ENCODE data around the gene PLBD2.

Gene PLBD2

DNA sequence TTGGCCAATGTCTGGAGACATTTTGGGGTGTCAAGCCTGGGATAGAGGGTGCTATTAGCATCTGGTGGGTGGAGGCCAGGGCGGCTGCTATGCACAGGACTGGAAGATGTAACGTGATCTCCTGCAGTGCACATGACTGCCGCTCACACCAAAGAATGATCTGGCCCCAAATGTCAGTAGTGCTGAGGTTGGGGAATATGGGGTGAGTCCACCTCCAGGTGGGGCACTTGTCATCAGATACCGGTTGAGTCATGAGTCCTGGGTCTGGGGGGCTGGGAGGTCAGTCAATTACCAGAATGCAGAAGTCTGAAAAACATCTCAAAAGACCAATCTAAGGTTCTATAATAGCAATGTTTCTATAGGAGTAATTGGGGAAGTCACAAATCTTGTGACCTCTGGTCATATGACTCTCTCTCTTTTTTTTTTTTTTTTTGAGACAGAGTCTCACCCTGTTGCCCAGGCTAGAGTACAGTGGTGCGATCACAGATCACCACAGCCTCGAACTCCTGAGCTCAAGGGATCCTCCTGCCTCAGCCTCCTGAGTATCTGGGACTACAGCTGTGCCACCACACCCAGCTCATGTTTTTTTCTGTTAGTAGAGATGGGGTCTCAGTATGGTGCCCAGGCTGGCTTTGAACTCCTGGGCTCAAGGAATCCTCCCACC, 57.8 kb downstream of the PLBD2 start:
- no peak for DNase-seq (ENCODE audit: low read depth)

GRCh38 chr12:113418213-113418879, 60.0 kb downstream of the PLBD2 start:
- DNase-seq (ENCODE audit: low read depth): no peak

GRCh38 chr12:113420996-113421595, 62.7 kb downstream of the PLBD2 start:
- DNase-seq (ENCODE audit: low read depth): no peak

- no peak for DNase-seq (ENCODE audit: low read depth)
Measured at GRCh38 chr12:113422030-113422885, 63.9 kb downstream of the PLBD2 start, which contains the start of gene SDSL. SDSL (plus strand) TSS chr12:113422380; CDS start chr12:113427983, 5,603 bp downstream.

DNA sequence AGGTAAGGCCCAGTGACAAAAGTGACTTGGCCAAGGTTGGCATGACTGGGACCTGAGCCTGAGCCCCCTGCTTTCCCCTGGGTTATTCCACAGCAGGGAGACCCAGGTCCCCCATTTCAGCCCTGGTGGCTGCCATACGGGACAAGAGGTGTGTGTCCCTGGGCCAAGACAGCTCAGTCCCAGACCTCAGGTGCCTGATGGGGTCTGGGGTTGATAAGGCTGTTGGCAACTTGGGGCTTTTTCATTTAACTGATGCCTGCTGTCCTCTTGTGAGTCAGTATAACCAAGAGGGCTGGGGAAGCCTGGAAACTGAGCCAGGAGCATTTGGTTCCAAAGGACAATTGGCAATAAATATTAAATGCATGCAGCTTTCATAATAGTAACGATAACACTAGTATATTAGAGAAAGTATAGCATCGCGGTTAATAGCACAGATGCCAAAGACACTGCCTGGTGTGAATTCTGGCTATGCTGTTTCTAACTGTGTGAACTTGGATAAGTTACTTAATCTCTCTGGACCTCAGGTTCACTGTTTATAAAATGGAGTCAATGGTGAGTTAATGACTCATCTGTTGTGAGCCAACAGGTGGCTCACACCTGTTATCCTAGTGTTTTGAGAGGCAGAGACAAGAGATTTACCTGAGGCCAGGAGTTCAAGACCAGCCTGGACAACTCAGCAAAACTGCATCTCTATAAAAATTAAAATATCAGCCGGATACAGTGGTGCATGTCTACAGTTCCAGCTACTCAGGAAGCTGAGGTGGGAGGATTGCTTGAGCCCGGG, 64.7 kb downstream of the PLBD2 start:
- no peak for DNase-seq (ENCODE audit: low read depth)

GRCh38 chr12:113424456-113424855, 66.1 kb downstream of the PLBD2 start:
- no peak for DNase-seq (ENCODE audit: low read depth)

DNA sequence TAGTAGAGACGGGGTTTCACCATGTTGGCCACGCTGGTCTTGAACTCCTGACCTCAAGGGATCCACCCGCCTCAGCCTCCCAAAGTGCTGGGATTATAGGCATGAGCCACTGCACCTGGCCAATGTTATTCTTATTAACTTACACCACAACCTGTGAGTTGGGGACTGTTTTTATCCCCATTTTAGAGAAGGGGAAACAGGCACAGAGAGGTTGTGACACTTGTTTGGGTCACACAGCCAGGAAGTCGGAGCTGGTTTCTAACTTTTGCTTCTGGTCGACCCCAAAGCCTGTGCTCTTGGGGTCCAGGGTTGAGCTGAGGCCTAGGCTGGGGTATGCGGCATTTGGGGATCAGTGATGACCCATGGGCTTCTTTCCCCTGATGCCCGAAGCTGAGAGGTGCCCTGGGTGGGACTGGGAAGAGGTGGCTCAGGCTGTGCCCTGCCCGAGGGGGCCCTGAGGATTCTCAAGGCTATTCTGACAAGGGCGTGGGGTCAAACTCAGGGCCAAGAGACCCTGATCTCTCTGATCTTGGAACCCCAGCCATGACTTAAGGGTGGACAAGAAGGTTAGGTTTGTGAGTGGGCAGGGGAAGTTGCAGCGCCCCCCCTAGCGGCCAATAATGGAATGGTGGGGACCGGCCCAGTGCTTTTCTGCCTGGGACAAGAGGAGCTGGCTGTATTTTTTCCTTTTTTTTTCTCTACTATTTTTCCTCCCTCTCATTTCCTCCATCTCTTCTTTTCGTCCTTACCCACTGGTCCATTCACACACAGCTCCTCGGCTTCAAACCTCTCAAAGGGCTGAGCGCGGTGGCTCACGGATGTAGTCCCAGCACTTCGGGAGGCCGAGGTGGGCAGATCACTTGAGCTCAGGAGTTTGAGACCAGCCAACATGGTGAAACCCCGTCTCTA, 66.8 kb downstream of the PLBD2 start:
- DNase-seq (ENCODE audit: low read depth): peak; percentile 10

DNA sequence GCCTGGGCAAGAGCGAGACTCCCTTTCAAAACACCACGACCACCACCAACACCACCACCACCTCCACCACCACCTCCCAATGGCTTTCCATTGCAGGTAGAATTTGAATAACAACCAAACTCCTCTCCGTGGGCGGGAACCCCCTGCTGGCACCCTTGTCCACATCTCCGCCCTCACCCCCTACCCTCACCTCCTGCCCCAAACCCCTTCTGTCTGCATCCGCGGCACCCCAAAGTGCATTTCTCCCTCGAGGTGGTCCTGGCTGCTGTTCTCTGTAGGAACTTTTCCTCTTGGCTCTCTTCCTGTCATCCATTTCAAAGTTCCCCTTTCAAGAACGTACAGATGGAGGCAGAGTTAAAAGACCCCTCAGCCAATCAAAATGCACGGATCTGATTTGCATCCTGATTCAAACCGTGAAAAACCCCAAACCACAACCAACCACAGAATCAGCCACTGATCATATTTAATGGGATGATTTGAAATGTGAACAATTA, 67.6 kb downstream of the PLBD2 start:
- no peak for DNase-seq (ENCODE audit: low read depth)

DNA sequence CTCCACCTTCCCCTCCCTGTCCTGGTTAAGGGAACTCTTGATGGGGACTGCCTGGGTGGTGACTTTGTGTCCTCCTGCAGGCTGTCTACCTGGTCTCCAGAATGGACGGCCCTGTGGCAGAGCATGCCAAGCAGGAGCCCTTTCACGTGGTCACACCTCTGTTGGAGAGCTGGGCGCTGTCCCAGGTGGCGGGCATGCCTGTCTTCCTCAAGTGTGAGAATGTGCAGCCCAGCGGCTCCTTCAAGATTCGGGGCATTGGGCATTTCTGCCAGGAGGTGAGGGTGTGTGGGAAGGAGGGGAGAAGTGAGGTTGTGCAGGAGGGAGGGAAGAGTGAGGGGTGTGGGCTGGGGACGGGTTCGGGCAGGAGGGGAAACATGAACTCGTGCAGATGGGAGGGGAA, 69.5 kb downstream of the PLBD2 start:
- DNase-seq (ENCODE audit: low read depth): no peak

DNA sequence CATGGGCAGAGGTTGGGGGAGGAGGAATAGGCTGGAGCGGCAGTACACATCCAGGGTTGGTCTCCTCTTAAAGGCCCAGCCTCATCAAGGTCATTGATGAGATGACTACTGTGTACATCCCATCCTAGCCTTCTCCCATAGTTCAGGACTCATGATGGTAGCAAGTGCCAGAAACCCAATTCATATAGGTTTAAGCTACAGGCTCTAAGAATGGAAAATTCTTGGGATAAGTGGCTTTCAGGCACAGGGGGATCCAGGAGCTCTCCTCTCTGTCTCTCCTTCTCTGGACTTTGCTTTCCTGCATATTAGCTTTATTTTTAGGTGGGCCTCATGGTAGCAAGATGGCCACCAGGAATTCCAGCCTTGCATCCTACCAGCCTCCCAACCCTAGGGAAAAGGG, 70.1 kb downstream of the PLBD2 start:
- no peak for DNase-seq (ENCODE audit: low read depth)

GRCh38 chr12:113432986-113433385, 74.6 kb downstream of the PLBD2 start:
- no peak for DNase-seq (ENCODE audit: low read depth)

DNA sequence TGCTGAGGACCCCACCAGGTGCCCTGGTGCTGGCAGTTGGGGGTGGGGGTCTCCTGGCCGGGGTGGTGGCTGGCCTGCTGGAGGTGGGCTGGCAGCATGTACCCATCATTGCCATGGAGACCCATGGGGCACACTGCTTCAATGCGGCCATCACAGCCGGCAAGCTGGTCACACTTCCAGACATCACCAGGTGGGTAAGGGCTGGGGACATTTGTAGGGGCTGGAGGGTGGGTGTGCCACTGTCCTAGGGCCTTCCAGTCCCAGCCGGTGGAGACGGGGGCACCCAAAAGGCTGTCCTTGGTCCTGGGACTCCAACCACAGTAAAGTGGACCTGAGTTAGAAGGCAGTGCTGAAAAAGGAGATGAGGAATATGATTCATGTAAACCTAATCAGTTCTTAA, 77.0 kb downstream of the PLBD2 start:
- DNase-seq (ENCODE audit: low read depth): no peak

DNA sequence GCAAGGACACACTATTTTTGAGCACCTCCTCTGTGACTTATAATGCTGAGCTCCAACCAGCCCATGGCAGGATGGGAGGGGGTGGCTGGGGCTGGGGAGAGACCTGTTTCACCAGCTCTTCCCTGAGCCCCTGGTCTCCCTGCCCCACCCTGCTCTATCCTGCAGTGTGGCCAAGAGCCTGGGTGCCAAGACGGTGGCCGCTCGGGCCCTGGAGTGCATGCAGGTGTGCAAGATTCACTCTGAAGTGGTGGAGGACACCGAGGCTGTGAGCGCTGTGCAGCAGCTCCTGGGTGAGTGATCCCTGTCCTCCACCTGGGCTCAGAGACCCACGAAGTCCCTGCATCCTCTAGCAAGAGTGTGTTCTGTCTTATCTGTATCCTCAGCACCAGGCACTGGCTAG, 78.2 kb downstream of the PLBD2 start:
- DNase-seq (ENCODE audit: low read depth): no peak

GRCh38 chr12:113436993-113437728, 78.8 kb downstream of the PLBD2 start:
- DNase-seq (ENCODE audit: low read depth): no peak

GRCh38 chr12:113437729-113438100, 79.3 kb downstream of the PLBD2 start:
- no peak for DNase-seq (ENCODE audit: low read depth)

GRCh38 chr12:113438523-113439300, 80.3 kb downstream of the PLBD2 start:
- DNase-seq (ENCODE audit: low read depth): no peak

GRCh38 chr12:113439301-113439597, 80.9 kb downstream of the PLBD2 start:
- DNase-seq (ENCODE audit: low read depth): no peak

GRCh38 chr12:113439606-113440030, 81.2 kb downstream of the PLBD2 start:
- no peak for DNase-seq (ENCODE audit: low read depth)

- DNase-seq (ENCODE audit: low read depth): no peak
Measured at GRCh38 chr12:113440336-113440735, 81.9 kb downstream of the PLBD2 start.
